ENCODE measurements around the gene TLR4.

DNA sequence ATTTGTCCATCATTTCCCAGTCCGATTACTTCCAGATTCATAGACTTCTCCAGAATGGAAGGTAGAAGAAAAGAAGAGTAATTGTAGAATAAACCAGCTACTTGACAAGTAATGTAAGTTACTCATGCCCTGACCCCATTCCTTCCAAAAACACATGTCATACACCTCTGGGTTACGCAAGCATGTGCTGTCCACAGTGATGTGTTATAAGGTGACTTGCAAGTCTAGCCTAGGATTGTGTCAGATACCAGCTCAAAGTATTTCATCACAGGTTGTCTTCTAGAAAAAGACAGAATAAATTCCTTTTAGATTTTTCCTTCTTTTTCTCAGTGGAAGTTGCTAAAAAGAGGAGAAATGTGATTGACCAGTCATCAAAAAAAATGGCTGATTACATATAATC lies 8.0 kb upstream of the TLR4 start:
- TF ChIP-seq CTCF (conservative IDR thresholded peaks at IDR 0.05; ENCODE audit: low read depth, low read length): no peak
- TF ChIP-seq EZH2 (IDR thresholded peaks at IDR 0.05; ENCODE audit: borderline replicate concordance, low read depth, low read length, poor library complexity, severe bottlenecking): no peak

Data from A673 (cell line).